Kidney epithelial cell (primary cell): Measurements from ENCODE around the gene BICRA. TPM values are rescaled to one million over a fixed set of nuclear protein-coding genes. Genes with fewer than 3 reads are reported as not detected.

Experiments
- DNase-seq: peaks from one replicate; pipeline ENCODE4 v3.0.0-alpha.2; 2010; ENCODE audit warnings: low read depth
- H3K27me3 ChIP-seq: 2 replicates; pipeline ENCODE4 v1.6.0; 2011; ENCODE audit warnings: low read length; ENCODE audit not compliant: control insufficient read depth, insufficient read depth
- H3K36me3 ChIP-seq: 2 replicates; pipeline ENCODE4 v1.5.1; 2011; ENCODE audit warnings: low read length; ENCODE audit not compliant: control insufficient read depth, insufficient read depth
- H3K4me3 ChIP-seq: 2 replicates; pipeline ENCODE4 v1.5.1; 2011; ENCODE audit warnings: low read depth, mild to moderate bottlenecking, control low read depth, low read length
- total RNA-seq: library from RNA; depleted of rRNA; stranded (reverse); fragments of >200 nt; gene quantifications from 2 replicates; pipeline ENCODE4 v1.2.3, GENCODE V29; 2015
- TF ChIP-seq, protein P1 (sequence below): IDR thresholded peaks from 2 replicates; pipeline ENCODE4 v1.5.1; 2011; ENCODE audit warnings: mild to moderate bottlenecking, moderate library complexity, low read length, control low read depth, inconsistent platforms; ENCODE audit not compliant: insufficient read depth, poor library complexity, severe bottlenecking

The BICRA gene
- total RNA-seq, 1 donor from 2014 or later, result 11.2 TPM

- Histone ChIP-seq H3K4me3 (no peak overlapping the region), H3K27me3 (no peaks in the 10 kb centered on the region), H3K36me3 (no peaks in the 10 kb centered on the region)
- DNase-seq, result no peak
- TF ChIP-seq, protein P1, sequence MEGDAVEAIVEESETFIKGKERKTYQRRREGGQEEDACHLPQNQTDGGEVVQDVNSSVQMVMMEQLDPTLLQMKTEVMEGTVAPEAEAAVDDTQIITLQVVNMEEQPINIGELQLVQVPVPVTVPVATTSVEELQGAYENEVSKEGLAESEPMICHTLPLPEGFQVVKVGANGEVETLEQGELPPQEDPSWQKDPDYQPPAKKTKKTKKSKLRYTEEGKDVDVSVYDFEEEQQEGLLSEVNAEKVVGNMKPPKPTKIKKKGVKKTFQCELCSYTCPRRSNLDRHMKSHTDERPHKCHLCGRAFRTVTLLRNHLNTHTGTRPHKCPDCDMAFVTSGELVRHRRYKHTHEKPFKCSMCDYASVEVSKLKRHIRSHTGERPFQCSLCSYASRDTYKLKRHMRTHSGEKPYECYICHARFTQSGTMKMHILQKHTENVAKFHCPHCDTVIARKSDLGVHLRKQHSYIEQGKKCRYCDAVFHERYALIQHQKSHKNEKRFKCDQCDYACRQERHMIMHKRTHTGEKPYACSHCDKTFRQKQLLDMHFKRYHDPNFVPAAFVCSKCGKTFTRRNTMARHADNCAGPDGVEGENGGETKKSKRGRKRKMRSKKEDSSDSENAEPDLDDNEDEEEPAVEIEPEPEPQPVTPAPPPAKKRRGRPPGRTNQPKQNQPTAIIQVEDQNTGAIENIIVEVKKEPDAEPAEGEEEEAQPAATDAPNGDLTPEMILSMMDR, result no peak
These were observed 6.3 kb downstream of the BICRA start for GRCh38 chr19:47615230-47615629.

DNA sequence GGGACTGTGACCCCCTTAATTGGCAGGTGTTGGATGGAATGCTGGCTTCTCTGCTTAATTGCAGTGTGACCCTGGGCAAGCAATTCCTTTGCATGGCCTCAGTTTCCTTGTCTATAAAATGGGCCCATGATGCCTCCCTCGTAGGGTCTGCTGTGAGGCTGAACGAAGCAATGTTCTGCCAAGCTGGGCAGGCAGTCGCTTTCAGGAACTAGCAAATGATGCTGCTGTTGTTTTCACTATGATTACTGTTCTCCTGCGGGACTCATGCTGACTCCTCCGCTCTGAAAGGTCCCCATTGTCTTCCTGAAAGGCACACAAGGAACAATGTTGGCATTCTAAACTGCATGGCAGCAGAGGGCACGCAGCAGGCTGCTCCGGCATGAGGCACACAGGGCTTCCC lies 6.8 kb downstream of the BICRA start:
- no peak overlapping the region for H3K4me3 ChIP-seq
- H3K36me3 ChIP-seq, result no peaks in the 10 kb centered on the region
- DNase-seq, result no peak
- no peaks in the 10 kb centered on the region for H3K27me3 ChIP-seq
- TF ChIP-seq, protein P1, result no peak

- H3K36me3 ChIP-seq, result no peaks in the 10 kb centered on the region
- no peak for DNase-seq
These were observed 9.8 kb downstream of the BICRA start for GRCh38 chr19:47618771-47619170.

DNA sequence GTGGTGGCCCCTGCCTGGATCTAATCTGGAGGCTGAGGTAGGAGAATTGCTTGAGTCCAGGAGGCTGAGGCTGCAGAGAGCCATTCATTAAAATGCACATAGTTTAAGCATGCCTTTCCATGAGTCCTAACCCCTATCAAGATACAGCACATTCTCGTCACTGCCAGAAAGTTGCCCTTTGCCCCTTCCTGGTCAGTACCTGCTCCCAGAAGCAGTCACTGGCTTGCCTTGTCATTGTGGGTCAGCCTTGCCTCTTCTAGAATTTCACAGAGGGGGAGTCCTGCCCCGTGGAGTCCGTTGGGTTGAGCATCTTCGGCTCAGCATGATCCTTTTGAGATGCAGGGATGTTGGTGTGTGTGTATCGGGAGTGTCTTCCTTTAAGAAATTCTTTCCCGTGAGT lies 10.8 kb downstream of the BICRA start:
- Histone ChIP-seq H3K36me3 (no peaks in the 10 kb centered on the region), H3K27me3 (no peaks in the 10 kb centered on the region), H3K4me3 (no peak overlapping the region)
- DNase-seq, result no peak
- TF ChIP-seq, protein P1, result no peak

More at GRCh38 chr19:47618771-47619170, 9.8 kb downstream of the BICRA start:
- Histone ChIP-seq H3K4me3 (no peak overlapping the region), H3K27me3 (no peaks in the 10 kb centered on the region)
- TF ChIP-seq, protein P1, result no peak

DNA sequence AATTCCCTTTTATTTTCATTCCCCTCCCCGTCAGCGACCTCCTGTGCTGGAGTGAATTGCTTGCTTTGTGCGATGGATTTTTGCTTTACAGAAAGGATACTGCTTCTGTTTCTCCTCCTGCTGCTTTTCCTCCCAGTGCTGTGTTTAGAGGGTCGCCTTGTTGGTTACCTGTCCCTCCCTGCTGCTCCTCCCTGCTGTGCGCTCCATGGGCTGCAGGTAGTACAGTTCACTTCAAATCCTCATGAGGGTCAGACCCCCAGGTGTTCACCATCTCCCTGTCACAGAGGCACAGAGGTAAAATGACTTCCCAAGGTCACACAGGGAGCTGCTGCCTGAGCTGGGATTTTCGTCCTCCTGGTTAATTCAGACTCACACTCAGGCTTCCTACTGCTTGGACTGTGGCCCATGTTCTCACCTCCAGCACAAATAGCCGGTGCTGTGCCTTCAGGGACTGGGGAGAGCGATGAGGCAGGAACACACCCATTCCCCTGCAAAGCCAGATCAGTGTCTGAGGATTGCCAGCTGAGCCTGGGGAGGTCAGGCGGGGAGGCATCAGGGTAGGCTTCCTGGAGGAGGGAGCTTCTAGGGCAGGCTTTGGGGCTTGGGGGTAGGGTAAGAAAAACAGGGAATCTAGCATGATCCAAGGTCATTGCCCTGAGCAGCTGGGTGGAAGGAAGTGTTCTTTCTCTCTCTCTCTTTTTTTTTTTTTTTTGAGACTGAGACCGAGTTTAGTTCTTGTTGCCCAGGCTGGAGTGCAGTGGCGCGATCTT lies 14.4 kb downstream of the BICRA start:
- TF ChIP-seq, protein P1, result no peak
- no peak for DNase-seq

GRCh38 chr19:47623921-47624391 lies 15.0 kb downstream of the BICRA start:
- Histone ChIP-seq H3K27me3 (no peaks in the 10 kb centered on the region), H3K36me3 (no peaks in the 10 kb centered on the region), H3K4me3 (no peak overlapping the region)
- TF ChIP-seq, protein P1, result no peak
- DNase-seq, result no peak

More for the DNA sequence above, 14.4 kb downstream of the BICRA start:
- no peaks in the 10 kb centered on the region for H3K36me3 ChIP-seq
- no peaks in the 10 kb centered on the region for H3K27me3 ChIP-seq
- no peak overlapping the region for H3K4me3 ChIP-seq
